Esophagus muscularis mucosa (tissue), 4 donors: Measurements from ENCODE around the gene IZUMO4.

Source experiments
- CTCF ChIP-seq, 3 experiments: fragments of 200-600 bp in 2 of 3; fragments of 450-650 bp in 1 of 3; sonication (generic) in 2 of 3; IDR thresholded peaks; one replicate each; pipeline ENCODE4 v1.5.1; 2017 to 2019; ENCODE audit warnings: antibody characterized with exemption in 3 of 3, mild to moderate bottlenecking in 2 of 3, moderate library complexity in 1 of 3
- EP300 ChIP-seq: sonication (generic); formaldehyde crosslinking; IDR thresholded peaks from one replicate; pipeline ENCODE4 v1.6.1; 2017; ENCODE audit warnings: antibody characterized with exemption
- POLR2A ChIP-seq: fragments of 450-650 bp; IDR thresholded peaks from one replicate; pipeline ENCODE4 v1.6.1; 2017; ENCODE audit warnings: antibody characterized with exemption, moderate library complexity, mild to moderate bottlenecking, low read depth
- POLR2AphosphoS5 ChIP-seq, 2 donors: sonication (generic); formaldehyde crosslinking; IDR thresholded peaks; one replicate each; pipeline ENCODE4 v1.6.1; 2017; ENCODE audit warnings: antibody characterized with exemption in 2 of 2

- TF ChIP-seq POLR2A = no peak
- TF ChIP-seq EP300 = no peak
- no peak for TF ChIP-seq CTCF (IDR thresholded peaks at IDR 0.05)
- TF ChIP-seq POLR2AphosphoS5 (IDR thresholded peaks at IDR 0.05) = no peak
Observed at GRCh38 chr19:2056837-2057192, 39.9 kb upstream of the IZUMO4 start.
